ENCODE results near the gene ITGAV.

ITGAV gene

DNA sequence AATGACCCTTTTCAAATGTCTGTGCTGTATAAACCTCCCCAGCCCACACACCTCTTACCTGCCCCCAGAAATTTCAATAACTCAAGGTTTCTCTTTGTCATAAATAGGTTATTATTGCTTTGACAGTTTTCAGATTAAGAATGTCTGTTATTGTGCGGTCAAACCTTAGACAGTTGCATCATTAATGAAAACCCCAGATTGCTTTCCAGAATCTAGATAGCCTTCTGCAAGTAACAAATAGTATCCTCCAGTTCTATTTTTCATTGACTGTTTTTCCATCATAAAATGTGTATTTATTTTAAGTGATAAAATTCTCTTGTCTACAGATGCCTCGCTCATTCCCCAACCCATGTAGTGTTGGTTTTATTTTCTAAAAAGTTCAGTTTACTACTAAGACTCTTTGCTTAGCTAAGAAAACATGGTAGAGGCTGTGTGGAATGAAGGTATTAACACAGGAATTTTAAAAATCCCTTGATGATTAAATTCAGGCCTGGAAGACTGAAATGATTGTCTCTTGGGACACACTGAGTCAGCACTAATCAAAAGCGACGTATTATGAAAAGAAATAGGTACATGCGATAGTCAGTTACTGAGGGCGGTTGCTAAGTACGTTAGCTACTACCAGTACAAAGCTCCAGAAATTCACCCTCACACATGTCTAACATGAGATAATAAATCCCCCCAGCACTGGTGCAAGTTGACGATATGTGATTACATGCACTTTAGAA lies 38.4 kb upstream of the ITGAV start:
- no peaks in the 10 kb centered on the region for H3K9me3 ChIP-seq (ENCODE audit: insufficient read depth, low read depth, low read length)
- no peak overlapping the region for H3K4me2 ChIP-seq (ENCODE audit: low read depth, low read length, poor library complexity, severe bottlenecking)
- H3K79me2 ChIP-seq (ENCODE audit: insufficient read depth, low read length): no peaks in the 10 kb centered on the region
- H4K20me1 ChIP-seq (ENCODE audit: insufficient read depth, low read length, poor library complexity, severe bottlenecking): no peaks in the 10 kb centered on the region
- no peak overlapping the region for H2AFZ ChIP-seq (ENCODE audit: low read length)
- H3K36me3 ChIP-seq (ENCODE audit: insufficient read depth, low read length): no peaks in the 10 kb centered on the region
- H3F3A ChIP-seq (ENCODE audit: low read depth): no peaks in the 10 kb centered on the region
- H3K9me2 ChIP-seq (replicated peaks; ENCODE audit: low read depth, low read length): no peaks in the 10 kb centered on the region
- no peaks in the 10 kb centered on the region for H3K27me3 ChIP-seq (ENCODE audit: insufficient read depth, low read length, poor library complexity, severe bottlenecking)
- TF ChIP-seq, protein P1, sequence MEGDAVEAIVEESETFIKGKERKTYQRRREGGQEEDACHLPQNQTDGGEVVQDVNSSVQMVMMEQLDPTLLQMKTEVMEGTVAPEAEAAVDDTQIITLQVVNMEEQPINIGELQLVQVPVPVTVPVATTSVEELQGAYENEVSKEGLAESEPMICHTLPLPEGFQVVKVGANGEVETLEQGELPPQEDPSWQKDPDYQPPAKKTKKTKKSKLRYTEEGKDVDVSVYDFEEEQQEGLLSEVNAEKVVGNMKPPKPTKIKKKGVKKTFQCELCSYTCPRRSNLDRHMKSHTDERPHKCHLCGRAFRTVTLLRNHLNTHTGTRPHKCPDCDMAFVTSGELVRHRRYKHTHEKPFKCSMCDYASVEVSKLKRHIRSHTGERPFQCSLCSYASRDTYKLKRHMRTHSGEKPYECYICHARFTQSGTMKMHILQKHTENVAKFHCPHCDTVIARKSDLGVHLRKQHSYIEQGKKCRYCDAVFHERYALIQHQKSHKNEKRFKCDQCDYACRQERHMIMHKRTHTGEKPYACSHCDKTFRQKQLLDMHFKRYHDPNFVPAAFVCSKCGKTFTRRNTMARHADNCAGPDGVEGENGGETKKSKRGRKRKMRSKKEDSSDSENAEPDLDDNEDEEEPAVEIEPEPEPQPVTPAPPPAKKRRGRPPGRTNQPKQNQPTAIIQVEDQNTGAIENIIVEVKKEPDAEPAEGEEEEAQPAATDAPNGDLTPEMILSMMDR (conservative IDR thresholded peaks at IDR 0.05; ENCODE audit: low read length): no peak
- TF ChIP-seq EZH2phosphoT487 (IDR thresholded peaks at IDR 0.05; ENCODE audit: borderline replicate concordance): no peak
- no peak overlapping the region for H3K4me3 ChIP-seq (ENCODE audit: low read length, poor library complexity, severe bottlenecking)
- no peaks in the 10 kb centered on the region for H3K4me1 ChIP-seq (ENCODE audit: insufficient read depth, low read length, poor library complexity, severe bottlenecking)
- H3K9ac ChIP-seq (ENCODE audit: low read depth, low read length, poor library complexity, severe bottlenecking): no peak overlapping the region

DNA sequence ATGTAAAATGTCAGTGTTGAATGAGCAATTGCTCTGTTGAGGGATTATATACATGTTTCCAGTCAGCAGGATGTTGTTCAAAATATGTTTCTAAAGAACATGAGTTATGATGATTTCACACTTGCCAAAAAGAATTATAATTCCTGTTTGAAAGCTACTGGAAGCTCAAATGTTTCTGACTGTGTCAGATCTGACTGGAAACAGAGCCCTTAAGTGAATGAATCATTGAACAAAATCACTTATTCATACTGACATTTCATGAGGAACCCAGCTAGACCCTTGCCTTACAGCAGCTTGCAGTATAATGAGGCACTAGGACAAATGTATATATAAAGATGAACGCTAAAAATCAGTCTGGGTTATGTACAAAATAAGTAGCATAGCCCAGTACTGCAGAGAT lies 35.4 kb upstream of the ITGAV start:
- no peaks in the 10 kb centered on the region for H4K20me1 ChIP-seq (ENCODE audit: insufficient read depth, low read length, poor library complexity, severe bottlenecking)
- H3K4me2 ChIP-seq (ENCODE audit: low read depth, low read length, poor library complexity, severe bottlenecking): no peak overlapping the region
- H3K36me3 ChIP-seq (ENCODE audit: insufficient read depth, low read length): no peaks in the 10 kb centered on the region
- H3K9me2 ChIP-seq (replicated peaks; ENCODE audit: low read depth, low read length): no peaks in the 10 kb centered on the region
- no peak overlapping the region for H2AFZ ChIP-seq (ENCODE audit: low read length)
- H3K79me2 ChIP-seq (ENCODE audit: insufficient read depth, low read length): no peaks in the 10 kb centered on the region
- H3K4me3 ChIP-seq (ENCODE audit: low read length, poor library complexity, severe bottlenecking): no peak overlapping the region
- H3K4me1 ChIP-seq (ENCODE audit: insufficient read depth, low read length, poor library complexity, severe bottlenecking): no peaks in the 10 kb centered on the region
- TF ChIP-seq, protein P1 (conservative IDR thresholded peaks at IDR 0.05; ENCODE audit: low read length): no peak
- TF ChIP-seq EZH2phosphoT487 (IDR thresholded peaks at IDR 0.05; ENCODE audit: borderline replicate concordance): no peak
- H3K27me3 ChIP-seq (ENCODE audit: insufficient read depth, low read length, poor library complexity, severe bottlenecking): no peaks in the 10 kb centered on the region
- H3K9me3 ChIP-seq (ENCODE audit: insufficient read depth, low read depth, low read length): no peaks in the 10 kb centered on the region
- no peaks in the 10 kb centered on the region for H3F3A ChIP-seq (ENCODE audit: low read depth)
- H3K9ac ChIP-seq (ENCODE audit: low read depth, low read length, poor library complexity, severe bottlenecking): no peak overlapping the region

- no peak overlapping the region for H3K4me3 ChIP-seq (ENCODE audit: low read length, poor library complexity, severe bottlenecking)
- no peaks in the 10 kb centered on the region for H4K20me1 ChIP-seq (ENCODE audit: insufficient read depth, low read length, poor library complexity, severe bottlenecking)
- H2AFZ ChIP-seq (ENCODE audit: low read length): no peak overlapping the region
- H3K4me1 ChIP-seq (ENCODE audit: insufficient read depth, low read length, poor library complexity, severe bottlenecking): no peaks in the 10 kb centered on the region
- TF ChIP-seq, protein P1 (conservative IDR thresholded peaks at IDR 0.05; ENCODE audit: low read length): no peak
- H3K27me3 ChIP-seq (ENCODE audit: insufficient read depth, low read length, poor library complexity, severe bottlenecking): no peaks in the 10 kb centered on the region
- H3K36me3 ChIP-seq (ENCODE audit: insufficient read depth, low read length): no peaks in the 10 kb centered on the region
- H3K79me2 ChIP-seq (ENCODE audit: insufficient read depth, low read length): no peaks in the 10 kb centered on the region
- H3K4me2 ChIP-seq (ENCODE audit: low read depth, low read length, poor library complexity, severe bottlenecking): no peak overlapping the region
- H3K9me3 ChIP-seq (ENCODE audit: insufficient read depth, low read depth, low read length): no peaks in the 10 kb centered on the region
- no peak overlapping the region for H3K9ac ChIP-seq (ENCODE audit: low read depth, low read length, poor library complexity, severe bottlenecking)
- no peaks in the 10 kb centered on the region for H3F3A ChIP-seq (ENCODE audit: low read depth)
- H3K9me2 ChIP-seq (replicated peaks; ENCODE audit: low read depth, low read length): no peaks in the 10 kb centered on the region
Observed at GRCh38 chr2:186554850-186555671, 34.8 kb upstream of the ITGAV start.
